Measurements from ENCODE around the gene ELP4. TPM values are rescaled to one million over a fixed set of nuclear protein-coding genes. Genes with fewer than 3 reads are reported as not detected.
A peak's percentile ranks its signal among the peaks of the same experiment; 100 is the strongest.
"Not testable (repeated sequence)": the region's sequence is repeated elsewhere in the genome, so short reads cannot be mapped to it uniquely, and the experiment has no call there.

The ELP4 gene
- total RNA-seq, 1 donor from 2014 or later, result 21.7 TPM

GRCh38 chr11:31493235-31493634 is 16.3 kb upstream of the ELP4 start:
- H3K4me1 Mint-ChIP-seq (ENCODE audit: unreplicated experiment), result no peaks in the 10 kb centered on the region
- no peak overlapping the region for H3K27ac Mint-ChIP-seq
- peaks cover 39% of the 10 kb centered on the region for H3K36me3 Mint-ChIP-seq
- H3K9me3 Mint-ChIP-seq, result peaks cover 10% of the 10 kb centered on the region
- no peaks in the 10 kb centered on the region for H3K27me3 Mint-ChIP-seq
- TF ChIP-seq, protein P1, sequence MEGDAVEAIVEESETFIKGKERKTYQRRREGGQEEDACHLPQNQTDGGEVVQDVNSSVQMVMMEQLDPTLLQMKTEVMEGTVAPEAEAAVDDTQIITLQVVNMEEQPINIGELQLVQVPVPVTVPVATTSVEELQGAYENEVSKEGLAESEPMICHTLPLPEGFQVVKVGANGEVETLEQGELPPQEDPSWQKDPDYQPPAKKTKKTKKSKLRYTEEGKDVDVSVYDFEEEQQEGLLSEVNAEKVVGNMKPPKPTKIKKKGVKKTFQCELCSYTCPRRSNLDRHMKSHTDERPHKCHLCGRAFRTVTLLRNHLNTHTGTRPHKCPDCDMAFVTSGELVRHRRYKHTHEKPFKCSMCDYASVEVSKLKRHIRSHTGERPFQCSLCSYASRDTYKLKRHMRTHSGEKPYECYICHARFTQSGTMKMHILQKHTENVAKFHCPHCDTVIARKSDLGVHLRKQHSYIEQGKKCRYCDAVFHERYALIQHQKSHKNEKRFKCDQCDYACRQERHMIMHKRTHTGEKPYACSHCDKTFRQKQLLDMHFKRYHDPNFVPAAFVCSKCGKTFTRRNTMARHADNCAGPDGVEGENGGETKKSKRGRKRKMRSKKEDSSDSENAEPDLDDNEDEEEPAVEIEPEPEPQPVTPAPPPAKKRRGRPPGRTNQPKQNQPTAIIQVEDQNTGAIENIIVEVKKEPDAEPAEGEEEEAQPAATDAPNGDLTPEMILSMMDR (conservative IDR thresholded peaks at IDR 0.05), result no peak
- H3K4me3 Mint-ChIP-seq, result no peak overlapping the region
- no peak for DNase-seq (ENCODE audit: extremely low spot score, unreplicated experiment)

- not testable (repeated sequence) for H3K4me3 Mint-ChIP-seq; DNase-seq (ENCODE audit: extremely low spot score, unreplicated experiment); H3K4me1 Mint-ChIP-seq (ENCODE audit: unreplicated experiment); H3K27me3 Mint-ChIP-seq; H3K27ac Mint-ChIP-seq
- peaks cover 14% of the 10 kb centered on the region for H3K9me3 Mint-ChIP-seq
- H3K36me3 Mint-ChIP-seq, result peaks cover 42% of the 10 kb centered on the region
Observed at GRCh38 chr11:31493762-31494161, 15.8 kb upstream of the ELP4 start.

GRCh38 chr11:31499576-31500178 is 9.9 kb upstream of the ELP4 start:
- Mint-ChIP-seq H3K4me3 (no peak overlapping the region), H3K27me3 (no peaks in the 10 kb centered on the region), H3K36me3 (peaks cover 31% of the 10 kb centered on the region), H3K9me3 (peaks cover 14% of the 10 kb centered on the region), H3K4me1 (ENCODE audit: unreplicated experiment) (peaks cover 3% of the 10 kb centered on the region), H3K27ac (no peak overlapping the region)
- TF ChIP-seq, protein P1 (conservative IDR thresholded peaks at IDR 0.05), result no peak
- no peak for DNase-seq (ENCODE audit: extremely low spot score, unreplicated experiment)

GRCh38 chr11:31500560-31500959 is 9.0 kb upstream of the ELP4 start:
- H3K27ac Mint-ChIP-seq, result no peak overlapping the region
- H3K27me3 Mint-ChIP-seq, result no peaks in the 10 kb centered on the region

DNA sequence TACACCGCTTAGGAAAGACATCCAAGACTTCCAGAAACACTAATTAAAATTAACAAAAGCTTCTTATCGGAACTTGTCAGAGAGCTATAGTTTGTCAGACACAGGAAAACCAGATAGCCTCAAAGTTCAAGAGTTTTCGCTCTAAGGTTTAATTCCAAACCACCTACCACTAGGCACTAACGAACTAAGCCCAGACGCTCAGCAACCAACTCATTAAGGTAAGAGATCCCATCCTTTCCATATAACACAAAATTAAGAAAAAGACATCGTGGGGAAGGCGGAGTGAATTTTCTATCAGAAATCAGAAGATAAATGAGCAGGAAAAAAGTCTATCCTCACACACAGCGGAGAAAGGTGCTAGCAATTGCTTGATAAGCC is 527 bp upstream of the ELP4 start:
- DNase-seq (ENCODE audit: extremely low spot score, unreplicated experiment), result no peak
- Mint-ChIP-seq H3K4me1 (ENCODE audit: unreplicated experiment) (peaks cover 24% of the 10 kb centered on the region), H3K36me3 (peaks cover 16% of the 10 kb centered on the region), H3K27ac (peak overlapping the region; percentile 99), H3K9me3 (no peaks in the 10 kb centered on the region), H3K27me3 (no peaks in the 10 kb centered on the region), H3K4me3 (peak overlapping the region; percentile 100)
- TF ChIP-seq, protein P1 (conservative IDR thresholded peaks at IDR 0.05), result no peak

More at GRCh38 chr11:31500560-31500959, 9.0 kb upstream of the ELP4 start:
- Mint-ChIP-seq H3K4me3 (no peak overlapping the region), H3K36me3 (peaks cover 30% of the 10 kb centered on the region), H3K4me1 (ENCODE audit: unreplicated experiment) (peaks cover 3% of the 10 kb centered on the region), H3K9me3 (peaks cover 6% of the 10 kb centered on the region)
- DNase-seq (ENCODE audit: extremely low spot score, unreplicated experiment), result no peak
- TF ChIP-seq, protein P1 (conservative IDR thresholded peaks at IDR 0.05), result no peak

- H3K27ac Mint-ChIP-seq, result no peak overlapping the region
- H3K4me1 Mint-ChIP-seq (ENCODE audit: unreplicated experiment), result peaks cover 24% of the 10 kb centered on the region
- no peak for DNase-seq (ENCODE audit: extremely low spot score, unreplicated experiment)
- H3K27me3 Mint-ChIP-seq, result no peaks in the 10 kb centered on the region
- H3K9me3 Mint-ChIP-seq, result no peaks in the 10 kb centered on the region
- H3K36me3 Mint-ChIP-seq, result peaks cover 4% of the 10 kb centered on the region
- no peak overlapping the region for H3K4me3 Mint-ChIP-seq
- TF ChIP-seq, protein P1 (conservative IDR thresholded peaks at IDR 0.05), result no peak
Observed at GRCh38 chr11:31512117-31512516, 2.5 kb downstream of the ELP4 start.

Data from type B pancreatic cell (in vitro differentiated cells).